ENCODE data around the gene RNLS. TPM values are rescaled to one million over a fixed set of nuclear protein-coding genes. Genes with fewer than 3 reads are reported as not detected.

The RNLS gene
- total RNA-seq, 1 experiment from 2014 or later = not detected

GRCh38 chr10:88507404-88507803 is 75.7 kb downstream of the RNLS start:
- CTCF ChIA-PET = no interaction called here
- BruUV-seq (replicated peaks) = no TSS peak
- RAD21 ChIA-PET (ENCODE audit: low non-redundant PET in 1 of 2, low total read pairs in 2 of 2, uncharacterized antibody in 2 of 2, unreplicated experiment in 2 of 2) = no interaction called here

DNA sequence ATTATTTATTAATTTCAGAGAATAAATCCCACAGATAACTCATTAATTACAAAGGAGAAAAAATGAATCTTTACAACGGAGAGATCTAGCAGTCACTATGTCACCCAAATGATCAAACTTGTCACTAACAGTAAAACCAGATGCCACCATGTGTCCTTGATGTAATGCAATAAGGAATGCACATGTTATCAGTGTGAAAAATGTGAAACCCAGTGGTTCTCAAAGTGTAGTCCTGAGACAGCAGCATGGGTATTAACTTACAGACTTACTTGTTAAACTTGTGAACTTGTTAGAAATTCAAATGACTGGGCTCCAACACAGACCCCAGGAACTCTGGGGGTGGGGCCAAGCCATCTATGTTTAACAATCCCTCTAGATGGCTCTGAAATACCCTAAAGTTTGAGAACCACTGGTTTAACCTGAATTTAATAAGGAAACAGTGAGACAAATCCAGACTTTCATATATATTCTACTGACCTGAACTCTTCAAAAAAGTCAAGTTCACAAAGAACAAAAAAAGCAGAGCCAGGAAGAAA is 77.4 kb downstream of the RNLS start:
- TF ChIP-seq MAX (IDR thresholded peaks at IDR 0.05) (no peak), CBX3 (IDR thresholded peaks at IDR 0.05; ENCODE audit: low read depth) (no peak), EZH2 (IDR thresholded peaks at IDR 0.05) (no peak), SP1 (IDR thresholded peaks at IDR 0.05; ENCODE audit: low read depth) (no peak), ZNF274 (IDR thresholded peaks at IDR 0.05; ENCODE audit: low read depth, low read length) (no peak), EGR1 (IDR thresholded peaks at IDR 0.05; ENCODE audit: low read depth) (no peak), POLR2A (IDR thresholded peaks at IDR 0.05; ENCODE audit: borderline replicate concordance, extremely low read depth, insufficient read depth, insufficient read length) (no peak), CEBPB (IDR thresholded peaks at IDR 0.05; ENCODE audit: low read depth) (no peak), ZFX (IDR thresholded peaks at IDR 0.05) (no peak)
- TF ChIP-seq, protein P1, sequence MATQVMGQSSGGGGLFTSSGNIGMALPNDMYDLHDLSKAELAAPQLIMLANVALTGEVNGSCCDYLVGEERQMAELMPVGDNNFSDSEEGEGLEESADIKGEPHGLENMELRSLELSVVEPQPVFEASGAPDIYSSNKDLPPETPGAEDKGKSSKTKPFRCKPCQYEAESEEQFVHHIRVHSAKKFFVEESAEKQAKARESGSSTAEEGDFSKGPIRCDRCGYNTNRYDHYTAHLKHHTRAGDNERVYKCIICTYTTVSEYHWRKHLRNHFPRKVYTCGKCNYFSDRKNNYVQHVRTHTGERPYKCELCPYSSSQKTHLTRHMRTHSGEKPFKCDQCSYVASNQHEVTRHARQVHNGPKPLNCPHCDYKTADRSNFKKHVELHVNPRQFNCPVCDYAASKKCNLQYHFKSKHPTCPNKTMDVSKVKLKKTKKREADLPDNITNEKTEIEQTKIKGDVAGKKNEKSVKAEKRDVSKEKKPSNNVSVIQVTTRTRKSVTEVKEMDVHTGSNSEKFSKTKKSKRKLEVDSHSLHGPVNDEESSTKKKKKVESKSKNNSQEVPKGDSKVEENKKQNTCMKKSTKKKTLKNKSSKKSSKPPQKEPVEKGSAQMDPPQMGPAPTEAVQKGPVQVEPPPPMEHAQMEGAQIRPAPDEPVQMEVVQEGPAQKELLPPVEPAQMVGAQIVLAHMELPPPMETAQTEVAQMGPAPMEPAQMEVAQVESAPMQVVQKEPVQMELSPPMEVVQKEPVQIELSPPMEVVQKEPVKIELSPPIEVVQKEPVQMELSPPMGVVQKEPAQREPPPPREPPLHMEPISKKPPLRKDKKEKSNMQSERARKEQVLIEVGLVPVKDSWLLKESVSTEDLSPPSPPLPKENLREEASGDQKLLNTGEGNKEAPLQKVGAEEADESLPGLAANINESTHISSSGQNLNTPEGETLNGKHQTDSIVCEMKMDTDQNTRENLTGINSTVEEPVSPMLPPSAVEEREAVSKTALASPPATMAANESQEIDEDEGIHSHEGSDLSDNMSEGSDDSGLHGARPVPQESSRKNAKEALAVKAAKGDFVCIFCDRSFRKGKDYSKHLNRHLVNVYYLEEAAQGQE (IDR thresholded peaks at IDR 0.05; ENCODE audit: low read depth) = no peak
- Histone ChIP-seq H4K20me1 (ENCODE audit: insufficient read depth) (no peaks in the 10 kb centered on the region), H3K27ac (ENCODE audit: low read depth, low read length) (no peak overlapping the region), H3K79me2 (ENCODE audit: insufficient read depth, low read length) (no peaks in the 10 kb centered on the region), H3K9me3 (ENCODE audit: control insufficient read depth in 1 of 2, insufficient read depth in 1 of 2, low read depth in 1 of 2, low read length in 2 of 2) (no peaks in the 10 kb centered on the region), H3K4me1 (ENCODE audit: control insufficient read depth in 1 of 2, insufficient read depth in 2 of 2, low read length in 2 of 2) (no peaks in the 10 kb centered on the region), H2AFZ (ENCODE audit: low read depth, low read length, poor library complexity, severe bottlenecking) (no peak overlapping the region), H3K9ac (ENCODE audit: low read length) (no peak overlapping the region), H3K36me3 (ENCODE audit: control insufficient read depth in 1 of 2, insufficient read depth in 2 of 2, low read length in 2 of 2) (no peaks in the 10 kb centered on the region), H3K27me3 (ENCODE audit: insufficient read depth, low read length) (no peaks in the 10 kb centered on the region), H3K9me2 (ENCODE audit: insufficient read depth) (no peaks in the 10 kb centered on the region), H3K4me3 (replicated peaks in 1 of 2; ENCODE audit: low read depth in 1 of 2, low read length in 2 of 2) (no peak overlapping the region), H3K4me2 (ENCODE audit: low read length) (no peak overlapping the region)
- POLR2A ChIA-PET = no interaction called here
- ATAC-seq (no peak), DNase-seq (ENCODE audit: low read depth, low spot score) (no peak)
- intact Hi-C loops (cut with micrococcal nuclease) = no loop called here
- CTCF ChIA-PET = no interaction called here
- RAD21 ChIA-PET (ENCODE audit: low non-redundant PET in 1 of 2, low total read pairs in 2 of 2, uncharacterized antibody in 2 of 2, unreplicated experiment in 2 of 2) = no interaction called here
- no TSS peak for BruUV-seq (replicated peaks)

More at GRCh38 chr10:88507404-88507803, 75.7 kb downstream of the RNLS start:
- TF ChIP-seq, protein P2, sequence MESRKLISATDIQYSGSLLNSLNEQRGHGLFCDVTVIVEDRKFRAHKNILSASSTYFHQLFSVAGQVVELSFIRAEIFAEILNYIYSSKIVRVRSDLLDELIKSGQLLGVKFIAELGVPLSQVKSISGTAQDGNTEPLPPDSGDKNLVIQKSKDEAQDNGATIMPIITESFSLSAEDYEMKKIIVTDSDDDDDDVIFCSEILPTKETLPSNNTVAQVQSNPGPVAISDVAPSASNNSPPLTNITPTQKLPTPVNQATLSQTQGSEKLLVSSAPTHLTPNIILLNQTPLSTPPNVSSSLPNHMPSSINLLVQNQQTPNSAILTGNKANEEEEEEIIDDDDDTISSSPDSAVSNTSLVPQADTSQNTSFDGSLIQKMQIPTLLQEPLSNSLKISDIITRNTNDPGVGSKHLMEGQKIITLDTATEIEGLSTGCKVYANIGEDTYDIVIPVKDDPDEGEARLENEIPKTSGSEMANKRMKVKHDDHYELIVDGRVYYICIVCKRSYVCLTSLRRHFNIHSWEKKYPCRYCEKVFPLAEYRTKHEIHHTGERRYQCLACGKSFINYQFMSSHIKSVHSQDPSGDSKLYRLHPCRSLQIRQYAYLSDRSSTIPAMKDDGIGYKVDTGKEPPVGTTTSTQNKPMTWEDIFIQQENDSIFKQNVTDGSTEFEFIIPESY (IDR thresholded peaks at IDR 0.05; ENCODE audit: extremely low read depth, insufficient replicate concordance, low read length) = no peak
- TF ChIP-seq SP1 (IDR thresholded peaks at IDR 0.05; ENCODE audit: low read depth) (no peak), YY1 (IDR thresholded peaks at IDR 0.05; ENCODE audit: extremely low read depth, insufficient replicate concordance, low read depth, low read length) (no peak)
- H3K79me2 ChIP-seq (ENCODE audit: insufficient read depth, low read length) = no peaks in the 10 kb centered on the region
- H3K4me2 ChIP-seq (ENCODE audit: low read length) = no peak overlapping the region
- ATAC-seq = no peak
- DNase-seq (ENCODE audit: low read depth, low spot score) = no peak
- no peaks in the 10 kb centered on the region for H3K9me3 ChIP-seq (ENCODE audit: control insufficient read depth in 1 of 2, insufficient read depth in 1 of 2, low read depth in 1 of 2, low read length in 2 of 2)
- no peak overlapping the region for H3K4me3 ChIP-seq (replicated peaks in 1 of 2; ENCODE audit: low read depth in 1 of 2, low read length in 2 of 2)
- H3K27me3 ChIP-seq (ENCODE audit: insufficient read depth, low read length) = no peaks in the 10 kb centered on the region
- H2AFZ ChIP-seq (ENCODE audit: low read depth, low read length, poor library complexity, severe bottlenecking) = no peak overlapping the region
- POLR2A ChIA-PET = no interaction called here
- intact Hi-C loops (cut with micrococcal nuclease) = no loop called here
- H3K4me1 ChIP-seq (ENCODE audit: control insufficient read depth in 1 of 2, insufficient read depth in 2 of 2, low read length in 2 of 2) = no peaks in the 10 kb centered on the region
- H3K9ac ChIP-seq (ENCODE audit: low read length) = no peak overlapping the region
- H3K27ac ChIP-seq (ENCODE audit: low read depth, low read length) = no peak overlapping the region
- H3K9me2 ChIP-seq (ENCODE audit: insufficient read depth) = no peaks in the 10 kb centered on the region
- H4K20me1 ChIP-seq (ENCODE audit: insufficient read depth) = no peaks in the 10 kb centered on the region
- H3K36me3 ChIP-seq (ENCODE audit: control insufficient read depth in 1 of 2, insufficient read depth in 2 of 2, low read length in 2 of 2) = no peaks in the 10 kb centered on the region

Measured in HCT116 (cell line).